Neuronal stem cell (in vitro differentiated cells): ENCODE measurements around the gene NAALADL1.
"Not testable (repeated sequence)": the region's sequence is repeated elsewhere in the genome, so short reads cannot be mapped to it uniquely, and the experiment has no call there.

Experiments used
- DNase-seq: peaks from one replicate; pipeline ENCODE4 v3.0.0-alpha.2; 2013; ENCODE audit warnings: low spot score
- H2AFZ ChIP-seq: one replicate; pipeline ENCODE4 v1.6.1; 2013; ENCODE audit warnings: mild to moderate bottlenecking, low read length, inconsistent platforms
- H2AK5ac ChIP-seq: 2 replicates; pipeline ENCODE4 v1.6.1; 2013; ENCODE audit warnings: low read depth, mild to moderate bottlenecking, inconsistent platforms, low read length, moderate library complexity, mixed read lengths
- H2BK120ac ChIP-seq: 2 replicates; pipeline ENCODE4 v1.6.1; 2013; ENCODE audit warnings: low read depth, mild to moderate bottlenecking, inconsistent platforms, low read length, moderate library complexity, mixed read lengths
- H2BK12ac ChIP-seq: one replicate; pipeline ENCODE4 v1.6.1; 2013; ENCODE audit warnings: low read length, inconsistent platforms
- H2BK15ac ChIP-seq: 2 replicates; pipeline ENCODE4 v1.6.1; 2013; ENCODE audit warnings: mild to moderate bottlenecking, low read length, inconsistent platforms, mixed read lengths
- H2BK5ac ChIP-seq: one replicate; pipeline ENCODE4 v1.6.1; 2013; ENCODE audit warnings: inconsistent platforms, mild to moderate bottlenecking, low read length, moderate library complexity
- H3K14ac ChIP-seq: one replicate; pipeline ENCODE4 v1.6.1; 2013; ENCODE audit warnings: low read length, inconsistent platforms
- H3K18ac ChIP-seq: 2 replicates; pipeline ENCODE4 v1.6.1; 2013; ENCODE audit warnings: low read length, inconsistent platforms
- H3K23ac ChIP-seq: 2 replicates; pipeline ENCODE4 v1.6.1; 2013; ENCODE audit warnings: low read depth, mild to moderate bottlenecking, mixed read lengths, low read length, inconsistent platforms; ENCODE audit not compliant: poor library complexity
- H3K27ac ChIP-seq: replicated peaks from 3 replicates; pipeline ENCODE4 v1.5.1; 2013; ENCODE audit warnings: low read length, inconsistent platforms
- H3K27me3 ChIP-seq, 3 experiments: 2 replicates each; pipeline ENCODE4 v1.6.1; 2013; ENCODE audit warnings: low read length in 3 of 3, mild to moderate bottlenecking in 2 of 3, inconsistent platforms in 1 of 3, low read depth in 1 of 3, mixed read lengths in 1 of 3, moderate library complexity in 1 of 3; ENCODE audit not compliant: control insufficient read depth in 3 of 3, insufficient read depth in 3 of 3
- H3K36me3 ChIP-seq, 2 donors: replicated peaks in 1 of 2; 2 replicates each; pipeline ENCODE4 v1.6.1; 2013; ENCODE audit warnings: low read length in 2 of 2; ENCODE audit not compliant: control insufficient read depth in 2 of 2, insufficient read depth in 2 of 2
- H3K4ac ChIP-seq: 2 replicates; pipeline ENCODE4 v1.6.1; 2013; ENCODE audit warnings: inconsistent platforms, mild to moderate bottlenecking, low read length, moderate library complexity
- H3K4me1 ChIP-seq, 2 donors: 1 replicate in 1 of 2; 2 replicates in 1 of 2; pipeline ENCODE4 v1.6.1; 2013; ENCODE audit warnings: low read length in 2 of 2, low read depth in 1 of 2; ENCODE audit not compliant: control insufficient read depth in 2 of 2, insufficient read depth in 1 of 2
- H3K4me2 ChIP-seq: one replicate; pipeline ENCODE4 v1.6.1; 2013; ENCODE audit warnings: mild to moderate bottlenecking, low read length, inconsistent platforms; ENCODE audit not compliant: insufficient read depth, poor library complexity, severe bottlenecking
- H3K4me3 ChIP-seq, 2 donors: 2 replicates each; pipeline ENCODE4 v1.5.1; 2013; ENCODE audit warnings: low read length in 2 of 2, mild to moderate bottlenecking in 2 of 2, inconsistent platforms in 1 of 2, moderate library complexity in 1 of 2
- H3K79me1 ChIP-seq: one replicate; pipeline ENCODE4 v1.6.1; 2013; ENCODE audit warnings: low read depth, mild to moderate bottlenecking, inconsistent platforms, low read length, moderate library complexity
- H3K9ac ChIP-seq: one replicate; pipeline ENCODE4 v1.6.1; 2013; ENCODE audit warnings: mild to moderate bottlenecking, low read depth, low read length, inconsistent platforms; ENCODE audit not compliant: poor library complexity
- H3K9me3 ChIP-seq, 2 donors: replicated peaks in 1 of 2; 2 replicates each; pipeline versions ENCODE3 to v1.6.1; 2013; ENCODE audit warnings: low read length in 2 of 2, mild to moderate bottlenecking in 2 of 2, inconsistent platforms in 1 of 2, low read depth in 1 of 2, mixed read lengths in 1 of 2, moderate library complexity in 1 of 2; ENCODE audit not compliant: control insufficient read depth in 2 of 2, insufficient read depth in 1 of 2
- H4K8ac ChIP-seq: one replicate; pipeline ENCODE4 v1.6.1; 2013; ENCODE audit warnings: low read depth, mild to moderate bottlenecking, inconsistent platforms, low read length, moderate library complexity
- H4K91ac ChIP-seq: one replicate; pipeline ENCODE4 v1.6.1; 2013; ENCODE audit warnings: low read length, low read depth, mild to moderate bottlenecking, inconsistent platforms; ENCODE audit not compliant: poor library complexity
- WGBS, 2 donors: extraction: QIAGEN DNeasy Blood & Tissue Kit; methylation state at CpG; one replicate each; pipeline ENCODE4 v1.1.7; 2013; ENCODE audit warnings: missing lambda C conversion rate in 2 of 2, mixed read lengths in 1 of 2; ENCODE audit not compliant: insufficient read length in 2 of 2, insufficient replicate concordance in 1 of 2; ENCODE audit errors: extremely low coverage in 2 of 2; 5-methylcytosine and 5-hydroxymethylcytosine counted together

NAALADL1 gene

DNA sequence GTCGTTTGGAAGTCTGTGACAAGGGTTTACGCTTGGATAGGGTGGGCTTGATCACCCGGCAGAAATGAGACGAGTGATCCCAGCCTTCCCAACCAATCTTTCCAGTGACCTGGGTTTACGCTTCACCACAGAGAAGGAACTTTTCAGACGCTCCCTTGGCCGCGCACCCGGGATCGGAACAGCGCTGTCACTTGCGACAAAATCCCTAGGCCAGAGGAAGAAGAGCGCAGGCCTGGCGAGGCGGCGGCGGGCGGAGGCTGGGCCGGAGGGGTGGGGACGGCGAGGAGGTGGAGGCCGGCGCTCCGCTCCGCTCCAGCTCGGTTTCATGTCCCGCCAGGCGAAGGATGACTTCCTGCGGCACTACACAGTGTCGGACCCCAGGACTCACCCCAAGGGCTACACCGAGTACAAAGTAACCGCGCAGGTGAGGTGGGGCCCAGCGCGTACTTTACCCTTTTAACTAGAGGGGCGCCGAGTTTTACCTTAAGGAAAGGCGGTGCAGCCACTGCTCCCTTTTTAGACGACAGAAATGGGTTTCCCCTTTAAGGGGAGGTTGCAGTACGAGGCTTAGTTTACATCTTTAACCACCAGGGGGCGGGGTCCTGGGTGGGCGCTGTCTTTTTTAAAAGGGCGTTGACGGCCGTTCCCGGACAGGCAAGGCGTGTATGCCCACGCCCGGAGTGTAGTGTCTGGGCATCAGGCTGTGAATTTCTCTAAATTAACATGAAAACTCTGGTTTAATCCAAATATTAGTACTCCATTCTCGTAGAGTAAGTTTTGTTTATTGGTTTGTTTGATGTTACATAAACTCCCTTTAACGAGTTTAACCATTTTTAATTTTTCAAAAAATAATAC lies 30.9 kb downstream of the NAALADL1 start, which contains the start of gene SNX15:
Gene SNX15 (plus strand): TSS at position 227 of the 855 bp plus-strand sequence. CDS start 99 bp downstream, at position 326.
- Histone ChIP-seq H2BK120ac (no peak within 1 kb of the TSS), H2AK5ac (no peak within 1 kb of the TSS), H4K91ac (no peak within 1 kb of the TSS), H3K27me3 (no peaks in the 10 kb centered on the region), H3K18ac (peak within 1 kb of the TSS; percentile 98), H3K9ac (peak within 1 kb of the TSS; percentile 87), H2AFZ (peak within 1 kb of the TSS; percentile 98), H3K27ac (peak within 1 kb of the TSS; percentile 83), H3K23ac (no peak within 1 kb of the TSS), H3K14ac (no peak within 1 kb of the TSS), H3K4me1 (peaks cover 3 to 6% of the 10 kb centered on the region in 2 donors), H4K8ac (no peak within 1 kb of the TSS), H3K4me3 (peak within 1 kb of the TSS; percentile 82 to 92), H3K4me2 (peak within 1 kb of the TSS; percentile 72), H3K36me3 (peaks cover 4% of the 10 kb centered on the region in 2 donors), H3K9me3 (no peaks in the 10 kb centered on the region), H2BK12ac (no peak within 1 kb of the TSS), H2BK5ac (no peak within 1 kb of the TSS), H3K4ac (no peak within 1 kb of the TSS), H2BK15ac (no peak within 1 kb of the TSS), H3K79me1 (no peaks in the 10 kb centered on the region)
- peak; percentile 95 for DNase-seq
- WGBS, 2 donors = no CpG with 5 or more reads among the region's 51 CpGs

DNA sequence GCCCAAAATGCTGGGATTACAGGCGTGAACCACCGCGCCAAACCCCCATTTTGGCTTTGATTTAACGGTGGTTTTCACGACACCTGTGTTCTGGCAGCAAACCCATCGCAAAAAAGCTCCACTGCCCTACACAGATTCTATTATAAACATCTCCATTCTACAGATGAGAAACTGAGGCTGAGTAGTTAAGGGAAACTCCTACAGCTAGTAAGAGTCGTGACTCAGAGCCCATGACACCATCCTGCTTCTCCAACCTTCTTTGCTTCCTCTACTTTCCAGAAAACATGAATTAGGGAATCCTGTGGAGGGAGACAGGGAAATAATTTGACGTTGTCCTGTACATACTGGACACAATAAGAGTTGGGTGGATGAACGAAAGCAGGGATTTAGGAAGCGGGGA lies 31.5 kb downstream of the NAALADL1 start:
- H2AFZ ChIP-seq = peak overlapping the region; percentile 98
- WGBS, 2 donors = no CpG with 5 or more reads among the region's 10 CpGs
- no peak overlapping the region for H2BK120ac ChIP-seq
- H4K91ac ChIP-seq = no peak overlapping the region
- peak overlapping the region in 1 of 2 donors; percentile 82 for H3K4me3 ChIP-seq
- H2BK5ac ChIP-seq = no peak overlapping the region
- H3K4me2 ChIP-seq = peak overlapping the region; percentile 42
- no peaks in the 10 kb centered on the region for H3K9me3 ChIP-seq
- H2BK15ac ChIP-seq = no peak overlapping the region
- H3K14ac ChIP-seq = no peak overlapping the region
- no peaks in the 10 kb centered on the region for H3K79me1 ChIP-seq
- DNase-seq = no peak
- H2BK12ac ChIP-seq = no peak overlapping the region
- no peak overlapping the region for H4K8ac ChIP-seq
- no peaks in the 10 kb centered on the region for H3K27me3 ChIP-seq
- no peak overlapping the region for H3K9ac ChIP-seq
- no peak overlapping the region for H3K23ac ChIP-seq
- H3K36me3 ChIP-seq = peaks cover under 1 to 1% of the 10 kb centered on the region in 2 donors
- no peak overlapping the region for H2AK5ac ChIP-seq
- H3K4me1 ChIP-seq = peaks cover 3 to 6% of the 10 kb centered on the region in 2 donors
- H3K18ac ChIP-seq = no peak overlapping the region
- H3K4ac ChIP-seq = no peak overlapping the region
- no peak overlapping the region for H3K27ac ChIP-seq

DNA sequence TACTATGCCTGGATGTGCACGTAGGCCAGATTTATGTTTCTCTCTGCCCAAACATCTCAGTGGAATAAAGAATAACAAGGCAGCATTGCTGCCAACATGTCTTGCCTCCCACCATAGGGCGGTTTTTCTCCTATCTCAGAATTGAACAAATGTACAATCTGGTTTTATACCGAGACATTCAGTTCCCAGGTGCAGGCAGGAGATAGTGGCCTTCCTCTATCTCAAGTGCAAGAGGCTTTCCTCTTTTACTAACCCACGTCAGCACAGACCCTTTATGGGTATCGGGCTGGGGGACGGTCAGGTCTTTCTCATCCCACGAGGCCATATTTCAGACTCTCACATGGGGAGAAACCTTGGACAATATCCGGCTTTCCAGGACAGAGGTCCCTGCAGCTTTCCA lies 34.9 kb downstream of the NAALADL1 start:
- not testable (repeated sequence) for H4K91ac ChIP-seq, H2BK120ac ChIP-seq, H3K18ac ChIP-seq, H4K8ac ChIP-seq, H3K23ac ChIP-seq, H3K4me3 ChIP-seq, H2AK5ac ChIP-seq, H2BK5ac ChIP-seq, H3K4ac ChIP-seq, H2AFZ ChIP-seq, H3K27ac ChIP-seq, H3K4me2 ChIP-seq, H3K27me3 ChIP-seq, H3K14ac ChIP-seq, H3K9ac ChIP-seq, H2BK12ac ChIP-seq, DNase-seq, H2BK15ac ChIP-seq, H3K79me1 ChIP-seq, H3K4me1 ChIP-seq, H3K9me3 ChIP-seq
- WGBS, 2 donors = no CpG with 5 or more reads among the region's 8 CpGs
- peaks cover 23 to 27% of the 10 kb centered on the region in 2 donors for H3K36me3 ChIP-seq

DNA sequence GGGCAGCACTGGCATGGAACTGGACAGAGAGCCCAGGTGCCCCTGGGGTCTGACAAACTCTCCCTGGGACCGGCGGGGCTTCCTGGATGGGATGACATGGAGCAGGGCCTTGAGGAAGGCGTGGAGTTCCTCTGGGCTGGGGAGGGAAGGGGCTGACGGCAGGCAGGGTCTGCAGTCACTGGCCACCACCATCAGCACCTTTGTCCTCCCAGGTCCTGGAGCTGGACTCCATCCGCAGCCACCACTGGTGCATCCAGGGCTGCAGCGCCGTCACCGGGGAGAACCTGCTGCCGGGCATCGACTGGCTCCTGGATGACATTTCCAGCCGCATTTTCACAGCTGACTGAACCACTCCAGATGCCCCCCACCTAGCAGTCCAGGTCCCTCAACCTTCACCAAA lies 36.8 kb downstream of the NAALADL1 start:
- H3K4me1 ChIP-seq = no peaks in the 10 kb centered on the region
- no peak overlapping the region for H2BK12ac ChIP-seq
- H3K4me3 ChIP-seq = no peak overlapping the region
- no peak overlapping the region for H3K4ac ChIP-seq
- no peak overlapping the region for H3K27ac ChIP-seq
- H3K79me1 ChIP-seq = peaks cover 6% of the 10 kb centered on the region
- peaks cover 0 to 8% of the 10 kb centered on the region in 2 donors for H3K9me3 ChIP-seq
- no peak overlapping the region for H2BK15ac ChIP-seq
- H3K36me3 ChIP-seq = peaks cover 37 to 45% of the 10 kb centered on the region in 2 donors
- H2AK5ac ChIP-seq = no peak overlapping the region
- no CpG with 5 or more reads among the region's 11 CpGs for WGBS, 2 donors
- no peak overlapping the region for H2BK5ac ChIP-seq
- no peak for DNase-seq
- no peak overlapping the region for H2BK120ac ChIP-seq
- no peak overlapping the region for H3K14ac ChIP-seq
- no peaks in the 10 kb centered on the region for H3K27me3 ChIP-seq
- H4K91ac ChIP-seq = no peak overlapping the region
- no peak overlapping the region for H3K18ac ChIP-seq
- H2AFZ ChIP-seq = no peak overlapping the region
- no peak overlapping the region for H3K4me2 ChIP-seq
- peak overlapping the region; percentile 24 for H3K9ac ChIP-seq
- no peak overlapping the region for H4K8ac ChIP-seq
- H3K23ac ChIP-seq = no peak overlapping the region
